OCI-LY7 (cell line): ENCODE results near the gene BICD1. TPM values are rescaled to one million over a fixed set of nuclear protein-coding genes. Genes with fewer than 3 reads are reported as not detected.

Source experiments
- BruUV-seq: library from RNA; stranded (reverse); fragments of 400-500 nt; replicated peaks from 2 replicates; lab custom pipeline; 2021; lab: Mats Ljungman, UMichigan
- CTCF ChIA-PET: fragments of 300-600 bp; sonication (Branson Sonifier 250); formaldehyde crosslinking; loops from one replicate; lab custom pipeline; 2022; ENCODE audit warnings: antibody characterized with exemption; ENCODE audit not compliant: unreplicated experiment; lab: Charles Lee
- POLR2A ChIA-PET: fragments of 300-600 bp; sonication (Branson Sonifier 250); formaldehyde crosslinking; loops from one replicate; lab custom pipeline; 2022; ENCODE audit warnings: antibody characterized with exemption; lab: Charles Lee
- DNase-seq: peaks from one replicate; pipeline ENCODE4 v3.0.0-alpha.2; 2015; ENCODE audit warnings: low spot score
- H2AFZ ChIP-seq: fragments of 200-600 bp; sonication (generic), shearing (Covaris generic); 2 replicates; pipeline ENCODE4 v1.6.1; 2014; ENCODE audit warnings: mild to moderate bottlenecking, antibody characterized with exemption, low read length, moderate library complexity
- H3K27ac ChIP-seq: fragments of 200-600 bp; sonication (generic); 2 replicates; pipeline ENCODE4 v1.5.1; 2014; ENCODE audit warnings: mixed run types, low read depth, mild to moderate bottlenecking, moderate library complexity, low read length, inconsistent platforms; ENCODE audit not compliant: poor library complexity, severe bottlenecking
- H3K36me3 ChIP-seq: fragments of 200-600 bp; sonication (generic); 2 replicates; pipeline ENCODE4 v1.6.1; 2014; ENCODE audit warnings: mild to moderate bottlenecking, antibody characterized with exemption, low read length, moderate library complexity, mixed read lengths; ENCODE audit not compliant: insufficient read depth
- H3K4me1 ChIP-seq: fragments of 200-600 bp; sonication (generic); 2 replicates; pipeline ENCODE4 v1.5.1; 2014; ENCODE audit warnings: mild to moderate bottlenecking, low read length; ENCODE audit not compliant: insufficient read depth, poor library complexity, severe bottlenecking
- H3K4me2 ChIP-seq: fragments of 200-600 bp; sonication (generic); 2 replicates; pipeline ENCODE4 v1.6.1; 2014; ENCODE audit warnings: mild to moderate bottlenecking, low read length
- H3K4me3 ChIP-seq: fragments of 200-600 bp; sonication (generic); 2 replicates; pipeline ENCODE4 v1.5.1; 2014; ENCODE audit warnings: mild to moderate bottlenecking, low read depth, low read length; ENCODE audit not compliant: poor library complexity, severe bottlenecking
- H3K79me2 ChIP-seq: fragments of 200-600 bp; sonication (generic); 2 replicates; pipeline ENCODE4 v1.6.1; 2016; ENCODE audit warnings: low read depth, mild to moderate bottlenecking, low read length, moderate library complexity, mixed read lengths; ENCODE audit not compliant: insufficient read depth
- H3K9me2 ChIP-seq: fragments of 200-600 bp; sonication (generic); 2 replicates; pipeline ENCODE4 v1.6.1; 2016; ENCODE audit warnings: mild to moderate bottlenecking, low read length, mixed read lengths; ENCODE audit not compliant: insufficient read depth
- H3K9me3 ChIP-seq: fragments of 200-600 bp; sonication (generic); 2 replicates; pipeline ENCODE4 v1.6.1; 2014; ENCODE audit warnings: mild to moderate bottlenecking, mixed run types, low read length, mixed read lengths
- H4K20me1 ChIP-seq: fragments of 200-600 bp; sonication (generic); 2 replicates; pipeline ENCODE4 v1.6.1; 2014; ENCODE audit warnings: mild to moderate bottlenecking, antibody characterized with exemption, low read length, moderate library complexity, mixed read lengths; ENCODE audit not compliant: insufficient read depth
- CTCF ChIP-seq: fragments of 200-600 bp; sonication (generic); conservative IDR thresholded peaks from 2 replicates; pipeline ENCODE4 v1.5.1; 2014; ENCODE audit warnings: mild to moderate bottlenecking, antibody characterized with exemption, low read length, moderate library complexity, mixed read lengths
- EZH2phosphoT487 ChIP-seq: fragments of 200-600 bp; sonication (generic); IDR thresholded peaks from 2 replicates; pipeline ENCODE4 v1.6.1; 2018; ENCODE audit warnings: low read depth, borderline replicate concordance, mild to moderate bottlenecking, mixed run types, antibody characterized with exemption, low read length, moderate library complexity, mixed read lengths
- intact Hi-C: fragments of 100-400 bp; cut with micrococcal nuclease; formaldehyde crosslinking; loops from one replicate; pipeline ENCODE4 v1.10.0; 2022; ENCODE audit not compliant: unreplicated experiment
- total RNA-seq, 2 experiments: library from RNA; depleted of rRNA in 1 of 2; stranded (reverse); fragments of >200 nt in 1 of 2; shearing (Covaris generic) in 1 of 2; gene quantifications; 2 replicates each; pipeline ENCODE4 v1.2.3, GENCODE V29; 2014 to 2022

Gene BICD1
- total RNA-seq, 2 experiments from 2014 or later = 42.9 to 88.2 TPM

GRCh38 chr12:32080435-32080834 lies 26.2 kb upstream of the BICD1 start:
- ChIA-PET CTCF (no interaction called here), POLR2A (interaction anchor here (0.7 to 1.1 kb wide), 2 partner anchors 9 to 227 kb away, joined by 3 to 4 read pairs; no protein-coding TSS in a partner anchor)
- intact Hi-C loops = no loop called here
- Histone ChIP-seq H3K79me2 (no peaks in the 10 kb centered on the region), H4K20me1 (no peaks in the 10 kb centered on the region), H3K4me3 (no peak overlapping the region), H3K9me2 (no peaks in the 10 kb centered on the region), H3K4me1 (no peaks in the 10 kb centered on the region), H2AFZ (no peak overlapping the region), H3K27ac (no peak overlapping the region), H3K36me3 (no peaks in the 10 kb centered on the region), H3K9me3 (no peaks in the 10 kb centered on the region), H3K4me2 (no peak overlapping the region)
- BruUV-seq = no TSS peak
- no peak for DNase-seq
- TF ChIP-seq CTCF (no peak), EZH2phosphoT487 (no peak)

GRCh38 chr12:32083489-32083888 lies 23.2 kb upstream of the BICD1 start:
- POLR2A ChIA-PET = interaction anchor here (0.9 to 1.9 kb wide), 6 partner anchors 7 to 140 kb away, joined by 3 to 5 read pairs (median 4); no protein-coding TSS in a partner anchor
- H3K4me2 ChIP-seq = no peak overlapping the region
- CTCF ChIA-PET = no interaction called here
- no peaks in the 10 kb centered on the region for H3K9me2 ChIP-seq
- H4K20me1 ChIP-seq = no peaks in the 10 kb centered on the region
- no peaks in the 10 kb centered on the region for H3K9me3 ChIP-seq
- no peak overlapping the region for H3K4me3 ChIP-seq
- TF ChIP-seq CTCF = no peak
- no peak for TF ChIP-seq EZH2phosphoT487
- no peaks in the 10 kb centered on the region for H3K79me2 ChIP-seq
- no TSS peak for BruUV-seq
- no peaks in the 10 kb centered on the region for H3K4me1 ChIP-seq
- DNase-seq = no peak
- H3K27ac ChIP-seq = no peak overlapping the region
- H3K36me3 ChIP-seq = no peaks in the 10 kb centered on the region
- intact Hi-C loops = no loop called here
- no peak overlapping the region for H2AFZ ChIP-seq

GRCh38 chr12:32084017-32084688 lies 22.5 kb upstream of the BICD1 start:
- ChIA-PET POLR2A (interaction anchor here (0.9 to 3.1 kb wide), 11 partner anchors 8 to 140 kb away, joined by 3 to 14 read pairs (median 4); partner anchors contain the start of gene BICD1), CTCF (interaction anchor here (1.2 kb wide), 1 partner anchor 22 kb away, joined by 3 read pairs; the partner anchor contains the start of gene BICD1)
- BruUV-seq = no TSS peak
- Histone ChIP-seq H2AFZ (no peak overlapping the region), H3K4me3 (no peak overlapping the region), H3K9me3 (no peaks in the 10 kb centered on the region), H3K4me2 (no peak overlapping the region), H3K27ac (no peak overlapping the region), H3K79me2 (no peaks in the 10 kb centered on the region), H4K20me1 (no peaks in the 10 kb centered on the region), H3K36me3 (no peaks in the 10 kb centered on the region), H3K4me1 (no peaks in the 10 kb centered on the region), H3K9me2 (no peaks in the 10 kb centered on the region)
- intact Hi-C loops = no loop called here
- TF ChIP-seq CTCF (no peak), EZH2phosphoT487 (no peak)
- no peak for DNase-seq
